ENCODE measurements around the gene LIM2.

The LIM2 gene

GRCh38 chr19:51365211-51365964, 22.4 kb downstream of the LIM2 start:
- no peak for DNase-seq

- DNase-seq, result no peak
Observed at GRCh38 chr19:51364200-51365106, 23.3 kb downstream of the LIM2 start.

- no peak for DNase-seq
Observed at GRCh38 chr19:51361239-51361638, 26.5 kb downstream of the LIM2 start.

GRCh38 chr19:51359294-51359693, 28.5 kb downstream of the LIM2 start:
- no peak for DNase-seq

GRCh38 chr19:51357952-51358351, 29.8 kb downstream of the LIM2 start:
- DNase-seq, result no peak

GRCh38 chr19:51356159-51356801, 31.5 kb downstream of the LIM2 start:
- no peak for DNase-seq

- DNase-seq, result no peak
Observed at GRCh38 chr19:51354742-51355148, 33.0 kb downstream of the LIM2 start.

- no peak for DNase-seq
Observed at GRCh38 chr19:51354103-51354741, 33.6 kb downstream of the LIM2 start.

GRCh38 chr19:51352783-51353360, 34.9 kb downstream of the LIM2 start:
- DNase-seq, result no peak

- DNase-seq, result no peak
Observed at GRCh38 chr19:51351266-51351990, 36.3 kb downstream of the LIM2 start.

- DNase-seq, result no peak
Observed at GRCh38 chr19:51347209-51347928, 40.4 kb downstream of the LIM2 start.

GRCh38 chr19:51346742-51347141, 41.0 kb downstream of the LIM2 start:
- DNase-seq, result no peak

GRCh38 chr19:51345076-51345620, 42.6 kb downstream of the LIM2 start:
- DNase-seq, result no peak

- no peak for DNase-seq
Observed at GRCh38 chr19:51342631-51343569, 44.9 kb downstream of the LIM2 start.

GRCh38 chr19:51341976-51342580, 45.7 kb downstream of the LIM2 start, which contains the start of gene VSIG10L:
Gene VSIG10L (minus strand): TSS chr19:51342139. CDS start chr19:51342124, 15 bp downstream.
- DNase-seq, result no peak

GRCh38 chr19:51341066-51341465, 46.7 kb downstream of the LIM2 start:
- DNase-seq, result no peak

- no peak for DNase-seq
Observed at GRCh38 chr19:51339687-51340656, 47.8 kb downstream of the LIM2 start.

GRCh38 chr19:51339313-51339686, 48.5 kb downstream of the LIM2 start:
- no peak for DNase-seq

All from NCI-H510A (cell line).